Epithelial cell of esophagus (primary cell): ENCODE data around the gene SMAD3.

Experiments used
- DNase-seq: peaks from one replicate; pipeline ENCODE4 v3.0.0; 2010; ENCODE audit warnings: low read depth
- H3K4me3 ChIP-seq: 2 replicates; pipeline ENCODE4 v1.5.1; 2011; ENCODE audit warnings: mild to moderate bottlenecking, low read length, control low read depth
- TF ChIP-seq, protein P1 (sequence below): IDR thresholded peaks from 2 replicates; pipeline ENCODE4 v1.5.1; 2011; ENCODE audit warnings: low read depth, mild to moderate bottlenecking, low read length, control low read depth, inconsistent platforms; ENCODE audit not compliant: insufficient read depth; ENCODE audit errors: missing control alignments

Gene SMAD3

GRCh38 chr15:67051088-67052045 is 14.0 kb upstream of the SMAD3 start:
- DNase-seq, result peak; percentile 43
- no peak overlapping the region for H3K4me3 ChIP-seq
- TF ChIP-seq, protein P1, sequence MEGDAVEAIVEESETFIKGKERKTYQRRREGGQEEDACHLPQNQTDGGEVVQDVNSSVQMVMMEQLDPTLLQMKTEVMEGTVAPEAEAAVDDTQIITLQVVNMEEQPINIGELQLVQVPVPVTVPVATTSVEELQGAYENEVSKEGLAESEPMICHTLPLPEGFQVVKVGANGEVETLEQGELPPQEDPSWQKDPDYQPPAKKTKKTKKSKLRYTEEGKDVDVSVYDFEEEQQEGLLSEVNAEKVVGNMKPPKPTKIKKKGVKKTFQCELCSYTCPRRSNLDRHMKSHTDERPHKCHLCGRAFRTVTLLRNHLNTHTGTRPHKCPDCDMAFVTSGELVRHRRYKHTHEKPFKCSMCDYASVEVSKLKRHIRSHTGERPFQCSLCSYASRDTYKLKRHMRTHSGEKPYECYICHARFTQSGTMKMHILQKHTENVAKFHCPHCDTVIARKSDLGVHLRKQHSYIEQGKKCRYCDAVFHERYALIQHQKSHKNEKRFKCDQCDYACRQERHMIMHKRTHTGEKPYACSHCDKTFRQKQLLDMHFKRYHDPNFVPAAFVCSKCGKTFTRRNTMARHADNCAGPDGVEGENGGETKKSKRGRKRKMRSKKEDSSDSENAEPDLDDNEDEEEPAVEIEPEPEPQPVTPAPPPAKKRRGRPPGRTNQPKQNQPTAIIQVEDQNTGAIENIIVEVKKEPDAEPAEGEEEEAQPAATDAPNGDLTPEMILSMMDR, result no peak

DNA sequence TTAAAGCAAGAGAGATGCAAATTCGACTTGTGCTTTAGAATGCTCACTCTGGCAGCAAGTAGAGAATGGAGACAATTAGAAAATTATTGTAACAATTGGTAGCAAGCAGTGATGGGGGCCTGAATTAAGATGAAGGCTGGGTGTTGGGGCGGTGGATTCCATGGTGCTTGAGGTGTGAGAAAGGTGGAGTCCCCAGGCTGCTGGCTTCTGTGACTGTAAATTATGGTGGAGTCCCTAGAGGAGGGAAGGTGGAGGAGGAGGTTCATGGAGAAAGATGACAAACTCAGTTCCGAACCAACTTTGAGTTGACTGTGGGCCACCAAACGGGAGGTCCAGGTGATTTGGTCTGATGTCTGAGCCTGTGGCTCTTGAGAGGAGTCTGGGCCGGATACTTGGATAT is 10.7 kb upstream of the SMAD3 start:
- TF ChIP-seq, protein P1, result no peak
- DNase-seq, result no peak
- H3K4me3 ChIP-seq, result no peak overlapping the region

- DNase-seq, result no peak
- no peak overlapping the region for H3K4me3 ChIP-seq
- TF ChIP-seq, protein P1, result no peak
Measured at GRCh38 chr15:67059127-67059553, 6.3 kb upstream of the SMAD3 start.

DNA sequence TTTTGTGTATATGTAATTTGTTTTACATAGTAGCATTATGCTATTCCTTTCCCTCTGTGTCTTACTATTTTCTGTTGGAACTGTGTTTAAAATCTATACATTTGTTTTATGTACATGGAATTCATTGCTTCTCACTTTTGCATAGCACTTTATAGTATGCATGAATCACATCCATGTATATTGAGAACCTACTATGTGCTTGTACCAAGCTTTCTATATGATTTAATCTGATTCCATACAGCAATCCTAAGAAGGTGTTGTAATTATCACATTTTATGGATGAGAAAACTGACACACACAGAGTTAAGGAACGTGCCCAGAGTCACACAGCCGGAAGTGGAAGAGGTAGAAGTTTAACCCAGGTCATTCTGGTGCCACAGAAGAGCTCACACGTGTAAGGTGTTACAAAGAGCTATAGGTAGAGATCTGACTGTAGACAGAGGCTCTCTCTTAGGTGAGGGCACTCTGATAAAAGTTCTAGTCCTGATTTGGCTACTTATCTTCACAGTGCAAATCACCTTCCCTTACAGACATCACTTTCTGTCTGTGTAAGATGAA is 3.5 kb upstream of the SMAD3 start:
- TF ChIP-seq, protein P1, result no peak
- no peak for DNase-seq
- H3K4me3 ChIP-seq, result no peak overlapping the region

DNA sequence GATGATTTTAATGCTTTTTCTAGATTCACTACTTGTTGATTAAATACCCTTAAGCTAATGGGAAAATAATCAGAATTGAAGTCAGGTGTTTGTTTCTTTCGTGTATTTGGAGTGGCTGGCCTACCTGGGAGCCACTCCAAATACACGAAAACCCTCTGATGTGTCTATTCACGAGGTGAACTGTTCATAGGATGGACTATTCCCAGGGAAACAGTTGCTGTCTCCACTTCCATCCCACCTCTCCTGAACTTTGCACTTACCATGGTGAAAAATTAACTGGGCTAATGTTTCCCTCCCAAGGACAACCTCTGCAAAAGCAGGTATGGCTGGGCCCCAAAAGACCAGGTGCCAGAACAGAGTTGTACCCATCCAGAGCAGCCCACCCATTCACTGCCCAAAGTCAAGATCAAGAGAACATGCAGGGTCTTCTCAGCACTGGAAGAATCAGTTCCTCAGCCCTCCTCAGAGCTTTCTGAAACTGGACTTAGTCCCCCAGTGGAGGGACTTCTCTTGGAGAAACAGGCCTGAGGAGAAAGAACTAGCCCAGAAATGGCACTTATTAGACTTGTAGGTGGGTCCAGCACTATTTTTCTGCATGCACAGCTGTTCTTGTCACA is 2.9 kb upstream of the SMAD3 start:
- TF ChIP-seq, protein P1, result no peak

DNA sequence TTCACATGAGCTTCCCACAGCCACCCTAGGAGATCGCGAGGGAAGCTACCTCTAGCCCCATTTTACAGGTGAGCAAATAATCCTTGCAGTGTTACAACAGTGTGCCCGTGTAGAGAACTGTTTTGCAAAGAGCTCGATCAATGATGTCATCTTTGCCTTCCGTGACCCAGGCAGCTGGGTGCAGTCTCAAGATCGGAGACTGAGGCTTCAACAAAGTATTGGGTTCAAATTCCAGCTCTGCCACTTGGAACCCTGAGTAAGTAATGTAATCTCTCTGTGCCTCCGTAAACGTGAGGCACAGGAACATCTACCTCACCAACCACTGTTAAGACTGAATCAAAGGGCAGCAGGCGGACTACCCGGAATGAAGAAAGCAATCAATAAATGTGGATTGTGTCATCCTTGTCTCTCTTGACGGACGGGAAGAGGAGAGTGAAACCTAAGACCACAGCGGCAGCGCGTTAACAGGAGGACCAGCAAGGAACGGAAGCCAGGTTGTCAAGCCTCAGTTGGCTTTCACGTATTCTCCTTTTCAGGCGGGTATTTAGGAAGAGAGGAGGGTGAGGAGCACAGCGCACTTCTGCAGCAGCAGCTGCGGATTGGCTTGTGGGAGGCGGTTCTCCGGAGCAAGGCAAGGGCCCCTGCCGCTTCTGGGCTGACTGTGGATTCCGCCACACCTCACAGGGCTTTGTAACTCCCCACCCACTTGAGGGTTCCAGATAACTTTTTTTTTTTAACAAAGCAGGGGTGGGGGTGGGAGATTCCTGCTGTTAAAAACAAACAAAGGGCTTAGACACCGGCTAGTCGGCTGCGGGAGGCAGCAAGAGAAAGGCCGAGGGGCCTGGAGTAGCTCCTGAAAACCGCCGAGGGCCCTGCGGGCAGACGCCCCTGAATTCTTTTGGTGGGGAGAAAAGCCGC is 1.5 kb upstream of the SMAD3 start:
- TF ChIP-seq, protein P1, result no peak
- DNase-seq, result no peak
- peak overlapping the region; percentile 34 for H3K4me3 ChIP-seq

More for the DNA sequence above, 2.9 kb upstream of the SMAD3 start:
- DNase-seq, result no peak
- no peak overlapping the region for H3K4me3 ChIP-seq
